AG09319 (cell line): Measurements from ENCODE around the gene C9orf72.

Experiments
- DNase-seq: peaks from one replicate; pipeline ENCODE4 v3.0.0-alpha.2; 2010; ENCODE audit warnings: low read depth; ENCODE audit errors: extremely low read depth
- TF ChIP-seq, protein P1 (sequence below): IDR thresholded peaks from 2 replicates; pipeline ENCODE4 v1.5.1; 2011; ENCODE audit warnings: low read depth, mild to moderate bottlenecking, inconsistent platforms, low read length, moderate library complexity

Gene C9orf72

DNA sequence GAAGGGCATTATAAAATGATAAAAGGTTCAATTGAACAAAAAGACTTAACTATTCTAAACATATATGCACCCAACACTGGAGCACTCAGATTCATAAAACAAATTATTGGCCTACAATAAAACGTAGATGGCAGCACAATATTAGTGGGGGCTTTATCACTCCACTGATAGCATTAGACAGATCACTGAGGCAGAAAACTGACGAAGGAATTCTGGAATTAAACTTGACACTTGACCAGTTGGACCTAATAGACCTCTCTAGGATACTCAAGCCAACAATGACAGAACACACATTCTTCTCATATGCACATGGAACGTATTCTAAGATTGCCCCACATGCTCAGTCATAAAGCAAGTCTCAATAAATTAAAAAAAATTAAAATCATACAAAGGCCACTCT is 18.4 kb upstream of the C9orf72 start:
- DNase-seq, result no peak
- TF ChIP-seq, protein P1, sequence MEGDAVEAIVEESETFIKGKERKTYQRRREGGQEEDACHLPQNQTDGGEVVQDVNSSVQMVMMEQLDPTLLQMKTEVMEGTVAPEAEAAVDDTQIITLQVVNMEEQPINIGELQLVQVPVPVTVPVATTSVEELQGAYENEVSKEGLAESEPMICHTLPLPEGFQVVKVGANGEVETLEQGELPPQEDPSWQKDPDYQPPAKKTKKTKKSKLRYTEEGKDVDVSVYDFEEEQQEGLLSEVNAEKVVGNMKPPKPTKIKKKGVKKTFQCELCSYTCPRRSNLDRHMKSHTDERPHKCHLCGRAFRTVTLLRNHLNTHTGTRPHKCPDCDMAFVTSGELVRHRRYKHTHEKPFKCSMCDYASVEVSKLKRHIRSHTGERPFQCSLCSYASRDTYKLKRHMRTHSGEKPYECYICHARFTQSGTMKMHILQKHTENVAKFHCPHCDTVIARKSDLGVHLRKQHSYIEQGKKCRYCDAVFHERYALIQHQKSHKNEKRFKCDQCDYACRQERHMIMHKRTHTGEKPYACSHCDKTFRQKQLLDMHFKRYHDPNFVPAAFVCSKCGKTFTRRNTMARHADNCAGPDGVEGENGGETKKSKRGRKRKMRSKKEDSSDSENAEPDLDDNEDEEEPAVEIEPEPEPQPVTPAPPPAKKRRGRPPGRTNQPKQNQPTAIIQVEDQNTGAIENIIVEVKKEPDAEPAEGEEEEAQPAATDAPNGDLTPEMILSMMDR, result no peak

DNA sequence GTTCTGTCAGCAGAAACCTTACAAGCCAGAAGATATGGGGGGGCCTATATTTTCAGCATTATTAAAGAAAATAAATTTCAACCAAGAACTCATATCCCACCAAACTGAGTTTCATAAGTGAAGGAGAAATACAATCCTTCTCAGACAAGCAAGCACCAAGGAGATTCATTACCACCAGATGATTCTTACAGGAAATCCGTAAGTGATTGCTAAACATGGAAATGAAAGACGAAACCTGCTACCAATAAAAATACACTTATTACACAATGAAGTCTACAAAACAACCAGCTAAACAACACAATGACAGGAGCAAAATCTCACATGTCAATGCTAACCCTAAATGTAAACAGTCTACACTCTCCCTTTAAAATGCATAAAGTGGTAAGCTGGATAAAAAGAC is 17.8 kb upstream of the C9orf72 start:
- TF ChIP-seq, protein P1, result no peak
- DNase-seq, result no peak

DNA sequence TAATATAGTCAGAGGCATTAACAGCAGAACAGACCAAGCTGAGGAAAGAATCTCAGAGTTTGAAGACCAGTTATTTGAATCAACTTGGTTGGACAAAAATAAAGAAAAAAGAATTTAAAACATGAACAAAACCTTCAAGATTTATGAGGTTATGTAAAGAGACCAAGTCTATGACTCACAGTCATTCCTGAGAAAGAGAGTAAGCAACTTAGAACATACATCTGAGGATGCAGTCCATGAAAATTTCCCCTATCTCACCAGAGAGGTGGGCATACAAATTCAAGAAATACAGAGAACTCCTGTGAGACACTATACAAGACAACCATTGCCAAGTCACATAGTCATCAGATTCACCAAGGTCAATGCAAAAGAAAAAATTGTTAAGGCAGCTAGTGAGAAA is 17.4 kb upstream of the C9orf72 start:
- TF ChIP-seq, protein P1, result no peak
- no peak for DNase-seq

DNA sequence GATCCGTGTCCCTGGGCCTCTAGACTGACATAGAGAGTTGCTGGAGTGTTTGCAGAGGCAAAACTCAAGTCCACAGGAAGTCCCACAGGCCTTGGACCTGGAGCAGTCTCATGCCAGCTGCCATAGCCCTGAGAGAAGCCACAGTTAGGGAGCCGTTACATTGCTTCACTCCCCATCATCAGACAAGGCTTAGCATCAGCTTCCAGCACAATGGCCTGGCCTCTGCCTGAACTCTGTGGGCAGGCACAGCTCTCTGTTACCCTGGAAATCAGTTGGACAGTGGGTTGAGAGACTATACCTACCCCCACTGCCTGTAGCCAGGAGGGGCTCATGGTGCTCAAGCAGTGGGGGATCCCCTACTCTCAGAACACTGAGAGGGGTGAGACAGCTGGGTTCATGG is 16.2 kb upstream of the C9orf72 start:
- TF ChIP-seq, protein P1, result no peak
- DNase-seq, result no peak

DNA sequence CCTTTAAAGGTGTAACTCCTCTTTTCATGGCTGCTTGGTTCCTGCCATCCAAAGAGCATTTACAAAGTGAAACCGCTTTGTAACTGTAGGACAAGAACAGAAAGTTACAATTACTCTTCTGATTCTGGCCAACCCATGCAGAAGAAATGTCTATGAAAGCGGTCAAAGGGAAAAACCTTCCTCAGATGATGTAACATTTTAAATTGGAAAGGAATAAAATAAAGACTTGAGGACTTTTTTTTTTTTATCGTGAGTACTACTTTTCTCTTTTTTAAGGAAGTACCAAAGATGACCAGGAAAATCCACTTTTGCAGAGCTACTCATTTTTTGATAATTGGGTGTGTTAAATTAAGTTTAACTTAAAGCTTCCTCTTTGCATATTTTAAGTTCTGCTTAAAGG is 13.0 kb upstream of the C9orf72 start:
- TF ChIP-seq, protein P1, result no peak
- DNase-seq, result no peak

DNA sequence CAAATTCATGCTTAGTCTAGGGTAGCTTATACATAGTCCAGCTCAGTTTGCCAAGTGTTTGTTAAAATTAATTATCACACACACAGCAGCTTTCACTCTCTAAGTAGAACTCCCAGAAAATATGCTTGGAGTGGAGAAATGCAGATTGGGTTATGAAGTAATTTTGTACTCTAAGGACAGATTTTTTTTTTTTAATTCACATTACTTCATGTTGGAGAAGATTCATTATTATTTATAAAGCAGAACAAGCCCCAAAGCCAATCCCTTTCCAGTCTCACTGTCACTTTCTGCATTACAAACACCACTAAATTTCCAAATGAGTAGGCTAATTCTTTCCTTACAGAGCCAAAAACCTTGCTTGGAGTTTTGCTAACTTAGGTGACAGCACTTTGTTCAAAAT is 11.7 kb upstream of the C9orf72 start:
- TF ChIP-seq, protein P1, result no peak
- no peak for DNase-seq

DNA sequence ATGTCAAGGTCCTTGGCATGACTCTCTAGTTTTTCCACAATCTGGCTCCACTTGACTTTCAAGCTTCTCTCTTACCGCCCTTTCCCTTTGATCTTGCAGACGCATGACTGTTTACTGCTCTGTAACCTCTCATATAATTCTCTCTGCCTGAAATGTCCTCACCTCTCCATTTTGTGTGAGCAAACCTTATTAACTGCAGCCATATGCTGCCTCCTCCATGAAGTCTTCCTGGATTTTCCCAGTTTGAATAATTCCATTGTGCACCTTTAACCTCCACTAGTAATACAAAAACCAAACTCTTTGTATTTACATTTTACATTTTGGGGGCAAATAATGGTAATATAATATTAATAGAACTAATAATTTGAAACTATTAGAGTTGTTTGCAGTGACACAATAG is 9.5 kb upstream of the C9orf72 start:
- TF ChIP-seq, protein P1, result no peak
- no peak for DNase-seq
